Spleen (tissue), 3 donors: ENCODE measurements around the gene ITSN1.

Source experiments
- POLR2A ChIP-seq, 3 donors: fragments of 450-650 bp; IDR thresholded peaks; one replicate each; pipeline ENCODE4 v1.5.1; 2017; ENCODE audit warnings: antibody characterized with exemption in 3 of 3, mild to moderate bottlenecking in 1 of 3
- POLR2AphosphoS5 ChIP-seq, 3 donors: sonication (generic); formaldehyde crosslinking; IDR thresholded peaks; one replicate each; pipeline ENCODE4 v1.5.1; 2017; ENCODE audit warnings: antibody characterized with exemption in 3 of 3

DNA sequence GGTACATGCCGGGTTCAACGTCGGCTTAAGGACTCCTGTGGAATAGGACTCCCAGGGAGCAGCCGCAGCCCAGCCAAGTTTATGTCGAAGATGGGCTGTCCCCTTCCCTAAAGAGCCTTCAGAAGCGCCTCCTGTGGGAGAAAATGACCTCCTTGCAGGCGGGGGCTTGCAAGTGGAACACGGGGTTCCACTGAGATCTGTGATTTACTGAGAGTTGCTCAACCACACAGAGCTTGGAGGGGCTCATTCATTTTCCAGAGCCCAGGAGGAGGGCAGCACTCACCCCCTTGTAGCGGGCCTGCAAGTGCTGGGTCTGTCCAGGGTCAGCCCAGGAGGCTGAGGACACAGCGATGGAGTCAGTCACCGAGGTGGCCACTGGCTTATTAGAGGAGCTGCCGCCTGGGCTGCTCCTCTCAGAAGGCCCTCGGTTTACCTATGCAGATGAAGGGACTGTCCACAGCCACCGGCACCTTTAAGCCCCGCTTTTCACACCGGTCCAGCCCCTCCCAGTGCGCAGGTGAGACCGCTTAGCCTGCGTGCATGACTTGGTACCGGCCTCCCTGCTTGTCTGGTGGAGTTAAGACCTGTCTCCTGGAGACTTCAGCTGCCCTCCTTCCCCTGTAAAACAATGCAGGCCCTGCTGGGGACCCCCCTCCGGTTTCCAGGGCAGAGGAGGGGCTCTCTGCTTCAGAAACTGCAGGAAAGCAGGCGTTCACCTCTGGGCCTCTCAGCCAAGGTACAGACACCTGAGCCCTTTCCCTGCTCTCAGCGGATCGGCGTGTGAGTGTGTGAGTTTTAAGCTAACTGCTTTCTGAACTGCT is 215.8 kb downstream of the ITSN1 start:
- no peak for TF ChIP-seq POLR2AphosphoS5 (IDR thresholded peaks at IDR 0.05)
- TF ChIP-seq POLR2A (IDR thresholded peaks at IDR 0.05), result no peak
